ENCODE results near the gene PLA2G2C. TPM values are rescaled to one million over a fixed set of nuclear protein-coding genes. Genes with fewer than 3 reads are reported as not detected.
"Not testable (repeated sequence)": the region's sequence is repeated elsewhere in the genome, so short reads cannot be mapped to it uniquely, and the experiment has no call there.

The PLA2G2C gene
- polyA plus RNA-seq, 3 donors = not detected

DNA sequence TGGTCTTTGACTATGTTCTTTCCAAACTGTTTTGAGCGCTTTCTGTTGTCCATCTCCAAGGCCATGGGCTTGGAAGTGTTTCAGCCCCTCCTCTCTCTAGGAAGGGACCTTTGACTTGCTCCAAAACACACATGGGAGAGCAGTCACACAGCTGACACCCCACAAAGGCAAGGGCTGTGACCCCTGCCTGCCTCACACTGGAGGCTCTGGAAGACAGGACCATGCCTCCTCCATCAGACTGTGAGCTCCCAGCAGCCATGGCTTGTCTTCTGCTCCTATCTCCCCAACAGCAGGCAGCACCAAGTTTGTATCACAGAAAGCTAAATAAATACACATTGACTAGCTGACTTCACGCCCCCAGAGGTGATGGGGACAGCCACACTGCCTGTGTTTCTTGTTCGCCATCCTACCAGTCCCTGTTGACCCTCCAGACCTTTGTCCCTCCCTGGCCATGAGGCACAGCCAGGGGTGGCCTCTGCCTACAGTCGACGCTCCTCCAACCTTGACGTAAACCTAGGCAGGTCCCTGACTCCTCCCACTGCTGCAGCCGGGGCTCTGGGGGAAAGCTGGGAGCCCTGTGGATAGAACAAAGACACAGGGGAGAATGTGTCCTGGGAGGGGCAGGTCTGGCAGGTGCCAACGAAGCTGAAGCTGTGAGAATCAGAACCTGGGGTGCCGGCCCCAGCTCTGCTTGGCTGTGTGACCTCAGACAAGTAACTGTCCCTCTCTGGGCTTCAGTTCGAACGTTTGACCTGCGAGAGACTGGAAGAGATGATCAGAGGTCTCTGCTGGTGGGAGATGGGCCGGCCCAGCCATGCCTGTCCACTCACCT is 42.4 kb downstream of the PLA2G2C start:
- H3K27ac ChIP-seq (ENCODE audit: low read depth, low read length) = no peak overlapping the region
- WGBS, 3 donors = 52 to 82% (median 78%) methylated on average over 13 of the region's 13 CpGs

DNA sequence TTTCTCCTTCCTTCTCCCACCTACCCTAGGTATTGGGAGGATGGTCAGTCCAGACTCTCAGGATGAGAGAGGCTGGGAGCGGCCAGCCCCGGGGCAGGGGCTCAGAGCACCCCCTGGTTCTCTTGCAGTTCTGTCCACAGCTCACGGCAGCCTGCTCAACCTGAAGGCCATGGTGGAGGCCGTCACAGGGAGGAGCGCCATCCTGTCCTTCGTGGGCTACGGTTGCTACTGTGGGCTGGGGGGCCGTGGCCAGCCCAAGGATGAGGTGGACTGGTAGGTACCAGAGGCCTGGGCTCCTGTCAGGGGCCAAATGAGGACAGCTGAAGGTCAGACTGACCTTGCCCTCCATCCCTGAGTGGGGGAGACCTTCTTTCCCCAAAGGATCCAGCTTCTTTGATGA is 43.0 kb downstream of the PLA2G2C start:
- WGBS, 3 donors = 79 to 89% (median 89%) methylated on average over 8 of the region's 8 CpGs
- no peak overlapping the region for H3K27ac ChIP-seq (ENCODE audit: low read depth, low read length)

DNA sequence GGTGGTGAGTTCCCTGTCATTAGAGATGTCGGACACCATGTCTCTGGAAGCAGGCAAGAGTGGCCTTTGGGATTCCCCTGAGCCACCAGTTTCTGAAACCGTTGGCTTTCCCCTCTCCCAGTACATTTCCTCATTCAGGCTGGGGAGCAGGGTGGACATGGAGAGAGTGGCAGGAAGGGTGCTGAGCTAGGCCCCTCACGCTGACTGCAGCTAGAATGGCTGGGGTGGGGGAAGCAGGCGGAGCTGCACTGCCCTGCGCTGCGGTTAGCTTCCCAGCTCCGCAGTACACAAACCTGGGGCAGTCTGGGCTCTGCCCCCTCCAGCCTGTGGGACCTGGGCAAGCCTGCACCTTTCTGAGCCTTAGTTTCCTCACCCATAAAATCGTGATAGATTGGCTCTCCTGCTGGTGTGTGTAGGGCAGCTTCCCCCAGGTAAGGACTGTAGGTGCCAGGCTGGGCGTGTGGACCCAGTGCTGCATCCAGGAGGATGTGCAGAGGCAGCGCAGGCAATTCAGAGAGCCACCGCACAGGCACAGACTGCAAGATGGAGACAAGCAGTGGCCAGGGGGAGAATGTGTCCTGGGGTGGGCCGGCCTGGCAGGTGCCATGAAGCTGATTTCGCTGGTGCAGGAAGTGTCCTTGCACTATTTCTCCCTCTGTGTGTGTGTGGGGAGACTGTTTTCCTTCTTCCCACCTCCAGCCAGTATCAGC is 44.2 kb downstream of the PLA2G2C start:
- 84 to 89% (median 84%) methylated on average over 13 of the region's 13 CpGs for WGBS, 3 donors

DNA sequence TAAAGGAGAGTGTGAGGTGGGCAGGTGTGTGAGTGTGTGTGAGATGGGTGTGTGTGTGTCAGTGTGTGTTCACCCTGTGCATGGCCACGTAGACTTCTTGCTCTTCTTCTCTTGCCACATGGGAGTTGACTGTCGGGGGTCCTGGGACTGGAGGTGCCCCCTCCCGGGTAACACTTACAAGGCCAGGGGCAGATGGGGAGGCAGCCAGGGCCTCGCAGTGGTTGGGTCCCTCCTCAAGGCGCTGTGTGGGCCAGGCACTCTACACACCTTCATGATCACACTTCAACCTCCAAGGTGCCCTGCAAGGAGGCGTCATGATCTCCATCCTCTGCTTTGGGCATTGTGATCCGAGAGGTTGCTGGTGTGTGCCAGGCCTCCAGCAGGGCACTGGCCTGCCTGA is 44.9 kb downstream of the PLA2G2C start:
- no peak overlapping the region for H3K27ac ChIP-seq (ENCODE audit: low read depth, low read length)
- 82 to 90% (median 84%) methylated on average over 4 to 7 of the region's 7 CpGs for WGBS, 3 donors

More for the DNA sequence above, 44.2 kb downstream of the PLA2G2C start:
- no peak overlapping the region for H3K27ac ChIP-seq (ENCODE audit: low read depth, low read length)

DNA sequence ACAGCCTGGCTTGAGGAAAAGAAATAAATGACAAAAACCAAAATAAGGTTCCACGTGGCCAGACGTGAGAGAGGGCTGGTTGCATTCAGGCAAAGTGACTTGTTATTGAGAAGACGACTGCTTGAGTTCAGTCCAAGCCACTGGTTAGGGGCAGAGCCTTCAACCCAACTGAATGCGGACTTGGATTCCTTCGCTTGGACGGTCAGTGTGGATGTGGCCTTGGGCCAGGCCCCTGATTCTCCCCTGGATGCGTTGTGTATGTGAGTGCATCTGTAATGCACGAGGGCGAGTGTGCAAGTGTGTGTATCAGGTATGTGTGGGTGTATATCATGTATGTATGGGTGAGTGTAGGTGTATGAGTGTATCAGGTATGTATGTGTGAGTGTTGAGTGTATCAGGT is 45.3 kb downstream of the PLA2G2C start:
- WGBS, 3 donors = 77 to 88% (median 85%) methylated on average over 9 of the region's 9 CpGs
- H3K27ac ChIP-seq (ENCODE audit: low read depth, low read length) = no peak overlapping the region

DNA sequence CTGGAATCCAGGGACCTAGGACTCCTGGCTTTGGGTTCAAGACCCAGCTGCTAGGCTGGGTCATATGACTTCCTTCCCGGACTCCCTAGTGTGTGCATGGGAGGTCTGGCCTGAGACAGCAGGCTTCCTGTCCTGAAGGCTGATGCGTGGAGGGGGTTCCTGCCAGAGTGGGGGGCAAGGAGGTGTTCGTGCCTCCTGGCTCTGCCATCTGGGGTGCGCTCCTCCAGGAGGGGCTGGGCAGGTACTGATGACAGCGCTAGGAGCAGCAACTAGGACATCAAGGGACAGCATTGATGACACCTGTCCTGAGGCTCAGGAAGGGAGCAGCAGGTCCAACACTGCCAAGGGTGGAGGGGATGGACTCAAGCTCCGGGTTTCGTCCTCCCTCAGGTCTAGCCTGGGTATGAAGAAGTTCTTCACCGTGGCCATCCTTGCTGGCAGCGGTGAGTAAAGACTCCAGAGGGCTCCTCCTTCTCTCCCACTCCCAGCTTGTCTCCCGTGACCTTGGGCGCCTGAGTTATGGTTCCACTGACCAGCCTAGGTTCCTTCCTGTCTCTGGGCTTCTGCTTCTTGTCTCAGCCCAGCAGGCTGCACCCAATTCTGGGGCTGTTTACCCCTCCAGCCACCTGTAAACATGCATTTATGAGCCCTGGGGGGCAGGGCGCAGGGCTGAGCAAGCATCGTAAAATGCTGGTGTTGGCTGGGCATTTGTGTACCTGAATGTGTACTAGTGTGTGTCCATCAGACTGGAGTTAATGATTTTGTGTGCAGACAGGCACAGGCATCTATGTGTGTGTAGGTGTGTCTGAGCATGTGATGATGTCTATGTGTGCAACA is 46.3 kb downstream of the PLA2G2C start:
- 76 to 80% (median 79%) methylated on average over 13 of the region's 13 CpGs for WGBS, 3 donors
- H3K27ac ChIP-seq (ENCODE audit: low read depth, low read length) = no peak overlapping the region

DNA sequence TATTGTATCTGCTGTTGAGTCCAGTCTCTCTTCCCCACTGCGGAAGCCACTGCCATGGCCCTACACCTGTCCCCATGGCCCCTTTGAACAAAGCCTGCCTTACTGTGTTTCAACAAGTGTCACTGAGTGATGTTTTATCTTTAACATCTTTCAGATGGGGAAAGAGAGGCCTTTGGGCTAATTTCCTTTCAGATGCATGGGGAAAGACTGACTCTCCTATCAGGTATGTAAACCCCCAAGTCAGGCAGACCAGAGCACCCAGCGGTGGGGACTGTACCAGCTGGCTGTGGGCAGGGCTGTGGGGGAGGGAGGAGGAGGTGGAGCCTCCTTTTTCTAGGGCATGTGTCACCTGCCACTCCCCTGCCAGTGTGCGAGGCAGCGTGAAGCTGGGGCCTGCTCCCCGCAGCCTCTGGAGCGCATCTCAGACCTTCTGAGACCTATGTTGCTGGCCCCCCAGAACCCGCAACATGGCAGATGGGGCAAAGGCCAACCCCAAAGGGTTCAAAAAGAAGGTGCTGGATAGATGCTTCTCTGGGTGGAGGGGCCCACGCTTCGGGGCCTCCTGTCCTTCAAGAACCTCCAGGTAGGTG is 47.3 kb downstream of the PLA2G2C start, which contains the start of gene PLA2G2F:
TSS of gene PLA2G2F (plus strand) at position 363 of the 590 bp plus-strand sequence. CDS start at position 468, 105 bp downstream.
- H3K27ac ChIP-seq (ENCODE audit: low read depth, low read length) = no peak within 1 kb of the TSS
- WGBS, 3 donors = 88 to 94% (median 93%) methylated on average over 9 of the region's 9 CpGs

DNA sequence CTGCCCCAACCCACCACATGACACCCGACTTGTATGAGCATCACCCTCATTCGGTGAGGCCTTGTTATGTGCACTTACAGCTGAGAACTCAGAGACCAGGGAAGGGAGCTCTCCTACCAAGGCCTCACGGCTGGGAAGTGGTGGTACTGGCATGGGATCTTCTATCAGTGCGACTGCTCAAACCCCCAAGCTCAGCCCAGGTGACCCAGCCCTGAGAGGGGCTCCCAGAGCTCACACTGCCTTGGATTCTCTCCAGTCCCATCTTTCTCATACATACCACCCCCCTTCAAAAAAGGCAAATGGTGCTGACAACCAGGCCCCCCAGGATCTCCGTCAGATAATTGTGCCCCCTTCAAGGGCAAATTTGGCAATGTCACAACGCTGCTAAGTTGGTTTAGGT is 48.0 kb downstream of the PLA2G2C start:
- 81 to 94% (median 89%) methylated on average over 6 of the region's 6 CpGs for WGBS, 3 donors

DNA sequence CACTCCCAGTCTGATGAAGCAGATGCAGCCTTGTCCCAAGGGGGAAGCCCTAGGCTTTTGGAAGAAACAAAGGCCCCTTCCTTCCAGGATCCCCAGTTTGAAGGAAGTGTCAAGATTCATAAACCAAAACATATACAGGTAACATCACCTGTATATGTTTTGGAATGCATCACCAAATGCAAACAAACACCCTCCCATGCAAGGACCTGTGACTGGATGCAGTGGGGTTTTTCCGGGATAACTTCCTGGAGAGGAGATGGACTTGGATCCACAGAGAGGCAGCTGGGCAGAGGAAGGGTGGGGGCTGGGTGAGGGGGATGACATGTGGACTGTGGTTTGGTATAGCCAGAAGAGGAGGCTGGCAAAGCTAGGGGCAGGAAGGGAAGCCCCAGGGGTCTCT is 48.7 kb downstream of the PLA2G2C start:
- no peak overlapping the region for H3K27ac ChIP-seq (ENCODE audit: low read depth, low read length)
- whole genome bisulfite sequencing, 3 donors = 74 to 83% (median 82%) methylated on average over 1 of the region's 1 CpG

More for the DNA sequence above, 48.0 kb downstream of the PLA2G2C start:
- no peak overlapping the region for H3K27ac ChIP-seq (ENCODE audit: low read depth, low read length)

DNA sequence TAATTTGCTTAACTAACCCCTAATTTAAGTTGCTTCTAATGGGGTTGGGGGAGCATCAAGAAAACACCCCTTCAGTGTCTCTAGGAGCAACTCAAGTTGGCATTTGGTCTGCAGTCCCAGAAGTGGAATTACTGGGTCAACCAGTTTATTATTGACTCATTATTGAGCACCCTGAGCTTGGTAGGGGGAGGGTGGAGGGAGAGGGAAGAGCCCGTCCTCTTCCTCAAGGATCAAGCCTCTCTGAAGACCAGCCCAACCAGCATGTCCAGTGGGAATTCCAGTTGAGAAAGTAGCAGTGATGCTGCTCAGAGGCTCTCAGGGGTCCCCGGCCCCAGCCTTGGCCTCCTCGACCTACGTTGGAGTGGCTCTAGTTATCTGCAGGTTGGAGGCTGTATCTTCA is 49.3 kb downstream of the PLA2G2C start:
- WGBS, 3 donors = 84 to 97% (median 90%) methylated on average over 4 of the region's 4 CpGs
- no peak overlapping the region for H3K27ac ChIP-seq (ENCODE audit: low read depth, low read length)

DNA sequence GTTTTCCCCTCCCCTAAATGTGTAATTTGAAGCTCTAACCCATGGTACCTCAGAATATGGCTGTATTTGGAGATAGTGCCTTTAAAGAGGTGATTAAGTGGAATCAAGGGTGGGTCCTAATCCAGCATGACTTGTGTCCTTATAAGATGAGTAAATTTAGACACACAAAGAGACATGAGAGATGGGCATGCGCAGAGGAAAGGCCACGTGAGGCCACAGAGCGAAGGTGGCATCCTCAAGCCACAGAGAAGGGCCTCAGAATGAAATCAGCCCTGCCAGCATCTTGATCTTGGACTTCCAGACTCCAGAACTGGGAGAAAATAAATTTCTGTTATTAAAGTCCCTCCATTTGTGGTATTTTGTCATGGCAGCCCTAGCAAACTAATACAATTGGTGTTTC is 50.1 kb downstream of the PLA2G2C start:
- WGBS, 3 donors = 91 to 97% (median 93%) methylated on average over 3 of the region's 3 CpGs
- H3K27ac ChIP-seq (ENCODE audit: low read depth, low read length) = no peak overlapping the region

DNA sequence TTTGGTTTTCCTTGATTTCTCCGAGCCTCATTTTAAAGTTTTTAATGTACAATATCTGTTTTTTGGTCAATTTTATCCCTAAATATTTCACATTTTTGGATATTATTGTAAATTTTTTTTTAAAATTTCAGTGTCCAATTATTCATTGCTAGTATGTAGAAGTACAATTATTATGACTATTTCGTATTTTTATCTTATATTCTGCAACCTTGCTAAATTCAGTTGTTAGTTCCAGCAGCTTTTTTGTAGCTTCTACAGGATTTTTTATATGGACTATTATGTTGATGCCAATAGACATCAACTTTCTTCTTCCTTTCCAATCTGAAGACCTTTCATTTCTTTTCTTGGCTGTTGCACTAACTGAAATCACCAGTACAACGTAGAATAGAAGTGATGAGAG is 51.3 kb downstream of the PLA2G2C start:
- H3K27ac ChIP-seq (ENCODE audit: low read depth, low read length) = no peak overlapping the region
- WGBS, 3 donors = 90 to 92% (median 91%) methylated on average over 3 of the region's 3 CpGs

DNA sequence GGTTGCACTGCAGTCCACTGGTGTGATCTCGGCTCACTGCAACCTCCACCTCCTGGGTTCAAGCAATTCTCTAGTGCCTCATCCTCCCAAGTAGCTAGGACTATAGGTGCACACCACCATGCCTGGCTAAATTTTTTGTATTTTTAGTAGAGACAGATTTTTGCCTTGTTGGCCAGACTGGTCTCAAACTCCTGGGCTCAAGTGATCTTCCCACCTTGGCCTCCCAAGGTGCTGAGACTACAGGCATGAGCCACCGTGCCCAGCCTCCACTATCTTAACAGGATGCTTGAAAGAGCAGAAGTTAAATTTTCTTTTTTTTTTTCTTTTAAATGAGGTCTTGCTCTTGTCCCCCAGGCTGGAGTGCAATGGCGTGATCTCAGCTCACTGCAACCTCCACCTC is 55.8 kb downstream of the PLA2G2C start:
- H3K27ac ChIP-seq (ENCODE audit: low read depth, low read length) = not testable (repeated sequence)
- 78 to 94% (median 89%) methylated on average over 3 of the region's 3 CpGs for WGBS, 3 donors

DNA sequence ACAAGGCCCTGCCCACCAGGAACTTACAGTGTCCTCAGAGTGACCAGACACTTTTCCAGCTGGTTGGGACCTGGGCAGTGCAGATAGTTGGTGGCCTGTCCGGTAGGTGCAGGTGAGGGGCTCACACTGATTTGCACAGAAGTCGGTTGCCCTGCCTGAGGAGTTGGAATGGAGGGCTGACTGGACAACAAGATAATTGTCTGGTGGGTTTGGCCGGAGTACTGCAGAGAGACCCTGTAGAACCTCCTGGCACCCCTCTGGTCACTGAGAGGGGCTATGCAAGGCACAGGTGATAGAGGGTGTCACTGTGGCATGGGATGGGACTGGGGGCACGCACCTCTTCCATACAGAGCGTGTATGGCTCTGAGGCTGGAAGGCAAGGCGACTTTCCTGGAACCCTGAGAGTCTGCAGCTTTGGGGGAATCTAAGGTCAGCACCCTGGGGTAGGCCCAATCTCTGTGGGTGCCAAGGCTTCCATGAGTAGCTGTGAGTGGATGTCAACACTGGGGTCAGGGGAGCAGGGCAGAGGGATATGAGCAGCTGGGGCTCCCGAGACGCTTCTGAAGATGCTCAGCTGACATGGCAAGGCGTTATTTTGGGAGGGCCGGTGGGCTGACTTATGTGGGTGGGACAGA is 59.4 kb downstream of the PLA2G2C start:
- H3K27ac ChIP-seq (ENCODE audit: low read depth, low read length) = no peak overlapping the region
- 92 to 94% (median 94%) methylated on average over 10 of the region's 10 CpGs for WGBS, 3 donors

DNA sequence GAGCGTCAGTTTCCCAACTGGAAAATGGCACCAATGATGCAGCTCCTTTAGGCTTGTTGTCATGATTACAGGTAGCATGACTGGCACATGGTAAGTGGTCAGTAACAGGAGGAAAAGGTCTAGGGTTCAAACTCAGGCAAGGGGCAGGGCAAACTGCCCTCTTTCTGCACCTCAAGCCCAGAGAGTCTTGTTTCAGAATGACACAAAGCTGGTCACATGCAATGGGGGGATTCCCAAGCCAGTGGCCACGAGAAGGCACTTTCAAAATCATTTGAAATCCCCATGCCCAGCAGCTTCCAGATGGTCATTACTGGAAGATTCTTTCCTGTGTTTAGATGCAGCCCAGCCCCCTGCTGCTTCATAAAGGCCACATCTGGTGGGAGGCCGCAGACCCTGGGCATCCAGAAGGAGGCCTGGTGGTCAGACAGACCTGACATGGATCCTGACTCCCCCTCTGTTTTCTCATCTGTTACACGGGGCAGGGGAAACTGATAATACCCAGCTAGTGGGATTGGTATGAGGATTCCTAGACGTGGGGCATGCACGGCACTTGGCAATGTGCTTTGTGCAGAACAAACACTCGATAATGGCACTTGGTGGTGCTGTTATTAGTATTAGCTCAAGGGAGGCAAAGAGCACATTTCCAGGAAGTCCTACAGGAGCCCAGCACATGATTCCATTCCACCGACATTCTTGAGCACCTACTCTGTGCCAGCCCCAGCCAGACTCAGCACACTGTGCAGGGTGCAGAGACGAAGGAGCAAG is 60.1 kb downstream of the PLA2G2C start:
- no peak overlapping the region for H3K27ac ChIP-seq (ENCODE audit: low read depth, low read length)
- WGBS, 3 donors = 69 to 83% (median 79%) methylated on average over 9 of the region's 9 CpGs

DNA sequence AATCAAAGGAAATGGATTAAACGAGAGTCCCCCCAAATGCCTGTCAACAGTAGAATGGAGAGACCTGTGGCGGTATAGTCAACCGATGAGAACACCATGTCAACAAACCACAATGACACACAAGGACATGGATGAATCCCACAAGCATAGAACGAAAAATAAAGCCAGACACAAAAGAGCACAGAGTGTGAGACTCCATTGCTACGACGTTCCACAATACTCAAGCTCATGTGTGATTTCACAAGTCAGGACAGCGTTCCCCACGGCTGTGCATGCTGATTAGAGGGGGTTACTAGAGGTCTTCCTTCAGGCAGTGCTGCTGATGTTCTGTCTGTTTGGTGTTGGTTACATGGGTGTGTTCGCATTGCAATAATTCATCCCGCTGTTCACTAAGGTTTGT is 61.2 kb downstream of the PLA2G2C start:
- H3K27ac ChIP-seq (ENCODE audit: low read depth, low read length) = no peak overlapping the region
- WGBS, 3 donors = 69 to 83% (median 79%) methylated on average over 10 of the region's 10 CpGs

DNA sequence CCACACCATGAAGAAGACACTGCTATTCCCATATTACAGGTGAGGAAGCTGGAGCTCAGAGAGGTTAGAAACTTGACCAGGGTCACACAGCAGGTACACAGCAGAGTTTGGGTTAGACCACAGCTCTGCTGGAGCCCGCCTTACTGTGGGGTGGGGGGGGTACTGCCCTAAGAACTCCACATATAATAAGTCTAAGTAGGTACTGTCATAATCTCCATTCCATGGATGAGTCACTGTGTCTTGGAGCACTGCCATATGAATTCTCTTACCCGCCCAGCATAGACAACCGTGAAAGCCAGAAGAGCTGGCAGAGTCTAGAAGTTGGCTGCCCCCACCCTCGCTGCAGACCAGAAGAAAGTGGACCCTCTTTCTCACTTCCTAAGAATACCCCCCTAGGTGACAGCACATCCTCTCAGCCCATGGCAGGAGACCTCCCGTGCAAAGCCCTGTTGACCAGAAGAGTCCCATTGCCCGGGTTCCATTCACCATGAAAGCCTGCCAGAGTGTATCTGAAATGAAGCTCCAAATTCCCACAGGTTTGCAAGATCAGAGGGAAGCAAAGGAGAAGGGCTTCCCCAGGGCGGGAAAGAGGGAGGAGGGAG is 61.8 kb downstream of the PLA2G2C start:
- H3K27ac ChIP-seq (ENCODE audit: low read depth, low read length) = no peak overlapping the region

More for the DNA sequence above, 61.8 kb downstream of the PLA2G2C start:
- 50 to 71% (median 58%) methylated on average over 7 of the region's 7 CpGs for WGBS, 3 donors

Measured in adipose tissue (tissue), 3 donors.